CD14-positive monocyte (primary cell): Measurements from ENCODE around the gene CELF2. TPM values are rescaled to one million over a fixed set of nuclear protein-coding genes. Genes with fewer than 3 reads are reported as not detected.

Source experiments
- DNase-seq, 3 donors: peaks; one replicate each; pipeline ENCODE4 v3.0.0-alpha.2; 2011 to 2022
- H2AFZ ChIP-seq: 2 replicates; pipeline ENCODE4 v1.6.0; 2012; ENCODE audit warnings: mild to moderate bottlenecking, low read depth, low read length, inconsistent platforms; ENCODE audit not compliant: insufficient read depth, poor library complexity, severe bottlenecking
- H3K27ac ChIP-seq, 2 donors: 1 replicate in 1 of 2; 2 replicates in 1 of 2; pipeline ENCODE4 v1.5.1; 2012 to 2013; ENCODE audit warnings: low read length in 2 of 2, control low read depth in 1 of 2, inconsistent platforms in 1 of 2, low read depth in 1 of 2, mild to moderate bottlenecking in 1 of 2
- H3K27me3 ChIP-seq, 2 donors: one replicate each; pipeline versions ENCODE4 v1.6.0 to v1.6.1; 2011 to 2013; ENCODE audit warnings: low read length in 2 of 2; ENCODE audit not compliant: control insufficient read depth in 2 of 2, insufficient read depth in 2 of 2
- H3K36me3 ChIP-seq, 2 donors: replicated peaks in 1 of 2; 1 replicate in 1 of 2; 2 replicates in 1 of 2; pipeline versions ENCODE4 v1.5.1 to v1.6.1; 2012 to 2013; ENCODE audit warnings: low read length in 2 of 2, control low read depth in 1 of 2, inconsistent platforms in 1 of 2, mild to moderate bottlenecking in 1 of 2; ENCODE audit not compliant: insufficient read depth in 2 of 2, control insufficient read depth in 1 of 2
- H3K4me1 ChIP-seq, 2 donors: 1 replicate in 1 of 2; 2 replicates in 1 of 2; pipeline versions ENCODE4 v1.5.1 to v1.6.1; 2012 to 2013; ENCODE audit warnings: low read length in 2 of 2, control low read depth in 1 of 2, inconsistent platforms in 1 of 2, mild to moderate bottlenecking in 1 of 2, moderate library complexity in 1 of 2; ENCODE audit not compliant: insufficient read depth in 2 of 2, control insufficient read depth in 1 of 2
- H3K4me2 ChIP-seq: replicated peaks from 2 replicates; pipeline ENCODE3; 2012; ENCODE audit warnings: low read length, moderate library complexity, mild to moderate bottlenecking; ENCODE audit not compliant: poor library complexity, severe bottlenecking; ENCODE audit errors: extremely low read depth
- H3K4me3 ChIP-seq, 3 experiments: fragments of 200-600 bp in 1 of 3; sonication (generic) in 1 of 3; replicated peaks in 1 of 3; 1 replicate in 2 of 3; 2 replicates in 1 of 3; pipeline ENCODE4 v1.5.1; 2011 to 2013; ENCODE audit warnings: low read length in 3 of 3, mild to moderate bottlenecking in 3 of 3, control low read depth in 2 of 3, low read depth in 2 of 3, inconsistent platforms in 1 of 3, moderate library complexity in 1 of 3
- H3K79me2 ChIP-seq: 2 replicates; pipeline ENCODE4 v1.6.0; 2012; ENCODE audit warnings: mild to moderate bottlenecking, control low read depth, inconsistent platforms, low read length, moderate library complexity; ENCODE audit not compliant: insufficient read depth
- H3K9ac ChIP-seq: 2 replicates; pipeline ENCODE4 v1.6.0; 2017; ENCODE audit warnings: low read length, mild to moderate bottlenecking; ENCODE audit not compliant: insufficient read depth, poor library complexity, severe bottlenecking
- H3K9me3 ChIP-seq, 2 donors: replicated peaks in 1 of 2; 1 replicate in 1 of 2; 2 replicates in 1 of 2; pipeline versions ENCODE4 v1.5.1 to v1.6.1; 2012 to 2013; ENCODE audit warnings: low read length in 2 of 2, control low read depth in 1 of 2; ENCODE audit not compliant: control insufficient read depth in 1 of 2, insufficient read depth in 1 of 2
- H4K20me1 ChIP-seq: 2 replicates; pipeline ENCODE4 v1.6.0; 2012; ENCODE audit warnings: mild to moderate bottlenecking, low read length, control low read depth, moderate library complexity; ENCODE audit not compliant: insufficient read depth
- H3K27ac Mint-ChIP-seq, 7 donors: one replicate each; pipeline ENCODE4 v1.8.0; 2020; ENCODE audit warnings: mild to moderate bottlenecking in 7 of 7, mixed read lengths in 7 of 7, moderate library complexity in 6 of 7, inconsistent platforms in 2 of 7
- H3K27me3 Mint-ChIP-seq, 3 donors: one replicate each; pipeline ENCODE4 v1.8.0; 2021 to 2022; ENCODE audit warnings: low read depth in 3 of 3, mild to moderate bottlenecking in 3 of 3, mixed read lengths in 3 of 3, moderate library complexity in 3 of 3, inconsistent platforms in 1 of 3
- H3K36me3 Mint-ChIP-seq, 2 donors: one replicate each; pipeline ENCODE4 v1.8.0; 2020; ENCODE audit warnings: mixed read lengths in 2 of 2, inconsistent platforms in 1 of 2, mild to moderate bottlenecking in 1 of 2
- H3K4me1 Mint-ChIP-seq: one replicate; pipeline ENCODE4 v1.8.0; 2020; ENCODE audit warnings: mild to moderate bottlenecking, mixed read lengths
- H3K4me3 Mint-ChIP-seq, 2 donors: one replicate each; pipeline ENCODE4 v1.8.0; 2020; ENCODE audit warnings: mild to moderate bottlenecking in 2 of 2, mixed read lengths in 2 of 2, moderate library complexity in 1 of 2
- H3K9me3 Mint-ChIP-seq, 7 donors: one replicate each; pipeline ENCODE4 v1.8.0; 2020 to 2022; ENCODE audit warnings: mixed read lengths in 7 of 7, mild to moderate bottlenecking in 6 of 7, moderate library complexity in 6 of 7, inconsistent platforms in 2 of 7
- CTCF ChIP-seq: fragments of 200-600 bp; IDR thresholded peaks from one replicate; pipeline ENCODE4 v1.8.0; 2022; ENCODE audit warnings: antibody characterized with exemption, mild to moderate bottlenecking
- WGBS: methylation state at CpG from one replicate; pipeline ENCODE4 v1.1.5; 2013; ENCODE audit warnings: missing lambda C conversion rate; ENCODE audit not compliant: insufficient coverage; 5-methylcytosine and 5-hydroxymethylcytosine counted together
- intact Hi-C, 2 donors: fragments of 100-400 bp; cut with micrococcal nuclease; formaldehyde crosslinking; loops; one replicate each; pipeline versions ENCODE4 v1.15.0 to v1.15.1; 2023
- polyA plus RNA-seq, 3 donors: library from polyadenylated mRNA; depleted of rRNA in 1 of 3; unstranded in 2 of 3; stranded (reverse) in 1 of 3; fragments of 300-500 nt in 2 of 3; fragments of >200 nt in 1 of 3; fragmentation: Illumina TruSeq in 2 of 3; gene quantifications; 1 replicate in 2 of 3; 2 replicates in 1 of 3; pipeline ENCODE4 v1.2.3, GENCODE V29; 2012 to 2021

Gene CELF2
- polyA plus RNA-seq, 3 donors, result 53.5 to 93.3 (median 80.5) TPM

- no peak for DNase-seq
- Histone ChIP-seq H3K79me2 (no peaks in the 10 kb centered on the region), H3K4me1 (no peaks in the 10 kb centered on the region), H3K4me3 (no peak overlapping the region), H3K36me3 (no peaks in the 10 kb centered on the region), H3K9me3 (no peaks in the 10 kb centered on the region), H3K27ac (no peak overlapping the region), H2AFZ (no peak overlapping the region), H4K20me1 (no peaks in the 10 kb centered on the region), H3K27me3 (no peaks in the 10 kb centered on the region), H3K4me2 (no peak overlapping the region), H3K9ac (no peak overlapping the region)
- H3K27ac Mint-ChIP-seq, result no peak overlapping the region
- H3K4me3 Mint-ChIP-seq, result no peak overlapping the region
- TF ChIP-seq CTCF, result no peak
- intact Hi-C loops, result no loop called here
- peaks cover 0 to 2% (median 0%) of the 10 kb centered on the region in 7 donors for H3K9me3 Mint-ChIP-seq
- WGBS, result 100% methylated on average over 1 of the region's 3 CpGs
- H3K36me3 Mint-ChIP-seq, result no peaks in the 10 kb centered on the region
- peaks cover 0 to 3% (median 2%) of the 10 kb centered on the region in 3 donors for H3K27me3 Mint-ChIP-seq
- H3K4me1 Mint-ChIP-seq, result no peaks in the 10 kb centered on the region
These were observed 62.9 kb downstream of the CELF2 start for GRCh38 chr10:11080564-11080984.

GRCh38 chr10:11081408-11081807 lies 63.7 kb downstream of the CELF2 start:
- no peaks in the 10 kb centered on the region for H4K20me1 ChIP-seq
- no peak overlapping the region for H3K4me3 ChIP-seq
- 63% methylated on average over 3 of the region's 3 CpGs for WGBS
- H3K27me3 ChIP-seq, result no peaks in the 10 kb centered on the region
- no peaks in the 10 kb centered on the region for H3K9me3 ChIP-seq
- Mint-ChIP-seq H3K9me3 (peaks cover 0 to 2% (median 0%) of the 10 kb centered on the region in 7 donors), H3K4me1 (no peaks in the 10 kb centered on the region), H3K4me3 (no peak overlapping the region), H3K27me3 (peaks cover 0 to 3% (median 2%) of the 10 kb centered on the region in 3 donors), H3K27ac (no peak overlapping the region), H3K36me3 (no peaks in the 10 kb centered on the region)
- H3K4me1 ChIP-seq, result no peaks in the 10 kb centered on the region
- no peak overlapping the region for H3K9ac ChIP-seq
- H2AFZ ChIP-seq, result no peak overlapping the region
- no peaks in the 10 kb centered on the region for H3K36me3 ChIP-seq
- intact Hi-C loops, result no loop called here
- no peak overlapping the region for H3K4me2 ChIP-seq
- TF ChIP-seq CTCF, result no peak
- no peak for DNase-seq
- H3K79me2 ChIP-seq, result no peaks in the 10 kb centered on the region
- no peak overlapping the region for H3K27ac ChIP-seq
